RKO (cell line): ENCODE measurements around the gene COL4A3.

Experiments used
- DNase-seq: peaks from one replicate; pipeline ENCODE4 v3.0.0-alpha.2; 2016; ENCODE audit warnings: low spot score

The COL4A3 gene

DNA sequence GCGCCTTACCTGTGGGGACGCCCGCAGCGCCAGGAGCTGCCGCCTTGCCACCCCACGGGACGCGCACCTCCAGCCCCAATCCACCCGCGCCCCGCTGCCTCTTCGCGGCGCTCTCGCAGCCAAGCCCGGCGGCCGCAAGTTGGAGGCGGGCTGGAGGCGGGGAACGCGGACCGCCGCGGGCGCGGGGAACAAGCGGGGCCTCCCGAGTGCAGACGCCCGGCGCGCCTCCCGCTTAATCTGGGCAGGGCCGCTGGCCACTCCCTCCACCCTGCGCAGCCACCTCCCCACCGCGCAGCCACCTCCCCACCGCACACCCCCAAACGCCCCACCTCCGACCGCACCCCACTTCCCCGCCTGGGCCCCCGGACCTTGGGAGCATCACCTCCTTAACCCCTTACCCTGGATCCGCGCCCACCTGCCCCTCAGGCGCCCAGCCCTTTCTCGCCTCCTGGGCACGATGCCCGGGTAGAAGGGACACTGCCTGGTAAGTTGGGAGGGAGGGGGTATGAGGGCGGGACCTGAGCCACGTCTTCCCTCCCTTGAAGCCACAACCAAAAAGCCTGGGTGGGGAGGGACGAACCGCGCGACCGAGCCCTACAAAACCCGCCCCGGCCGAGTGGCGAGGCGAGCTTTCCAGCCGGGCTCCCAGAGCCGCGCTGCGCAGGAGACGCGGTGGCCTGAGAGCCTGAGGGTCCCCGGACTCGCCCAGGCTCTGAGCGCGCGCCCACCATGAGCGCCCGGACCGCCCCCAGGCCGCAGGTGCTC is at the start of gene COL4A3, which contains the start of gene COL4A4:
COL4A3 (plus strand) TSS at position 627 of the 765 bp plus-strand sequence; CDS start at position 730, 103 bp downstream.
COL4A4 (minus strand) TSS at position 208 of the 765 bp plus-strand sequence. CDS start 16,722 bp downstream, outside the sequence.
- DNase-seq, result no peak

DNA sequence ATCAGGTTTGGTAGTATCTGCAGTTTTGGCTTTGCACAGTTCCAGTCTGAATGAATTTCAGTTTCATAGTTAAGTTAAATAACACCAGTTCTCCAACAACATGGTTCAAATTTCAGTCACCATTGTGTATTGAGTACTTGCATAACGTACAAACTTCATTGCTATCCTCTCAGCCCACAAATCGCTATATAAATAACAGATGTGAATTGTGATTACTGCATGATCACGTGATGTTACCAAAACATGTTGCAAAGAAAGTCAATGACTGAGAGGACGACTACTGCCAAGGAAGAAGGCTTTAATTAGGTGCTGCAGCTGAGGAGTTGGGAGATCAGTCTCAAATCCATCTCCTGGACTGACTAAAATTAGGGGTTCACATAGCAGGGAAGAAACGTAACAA is 48.7 kb upstream of the COL4A3 start:
- no peak for DNase-seq

DNA sequence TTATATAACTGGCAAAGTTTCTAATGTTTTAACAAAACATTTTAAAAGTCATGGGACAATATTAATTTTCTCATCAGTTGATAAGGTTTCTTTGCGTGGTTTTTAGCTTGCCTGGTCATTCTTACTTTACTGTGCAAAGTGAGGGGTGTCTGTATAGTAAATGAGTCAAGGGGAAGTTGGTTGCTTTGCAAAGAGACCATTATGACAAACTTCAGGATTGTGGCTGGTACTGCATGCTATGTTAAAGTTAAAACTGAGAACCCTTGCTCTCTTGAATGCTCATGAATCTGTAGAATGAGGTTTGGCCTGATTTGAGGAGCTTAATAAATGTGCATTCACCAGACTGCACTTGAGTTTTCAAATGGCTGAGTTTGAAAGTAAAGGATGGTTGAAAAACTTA is 47.4 kb upstream of the COL4A3 start:
- no peak for DNase-seq

DNA sequence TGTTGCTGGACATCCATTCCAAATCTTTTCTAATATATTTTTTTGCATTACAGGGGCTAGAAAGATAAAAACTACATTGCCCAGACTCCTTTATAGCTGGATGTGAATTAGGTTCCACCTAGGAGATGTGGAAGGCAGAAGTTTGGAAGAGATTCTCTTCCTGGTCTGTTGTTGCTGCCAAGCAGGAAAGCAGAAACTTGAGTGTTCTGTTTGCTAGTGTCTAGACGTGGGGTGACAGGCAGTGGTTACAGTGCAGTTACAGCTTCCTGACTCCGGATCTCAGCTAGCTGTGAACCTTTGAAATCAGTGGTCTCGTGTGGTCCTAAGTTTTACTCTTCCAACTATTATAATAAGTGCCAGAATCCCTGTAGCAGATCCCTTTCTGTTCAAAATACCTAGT is 46.6 kb upstream of the COL4A3 start:
- DNase-seq, result no peak

DNA sequence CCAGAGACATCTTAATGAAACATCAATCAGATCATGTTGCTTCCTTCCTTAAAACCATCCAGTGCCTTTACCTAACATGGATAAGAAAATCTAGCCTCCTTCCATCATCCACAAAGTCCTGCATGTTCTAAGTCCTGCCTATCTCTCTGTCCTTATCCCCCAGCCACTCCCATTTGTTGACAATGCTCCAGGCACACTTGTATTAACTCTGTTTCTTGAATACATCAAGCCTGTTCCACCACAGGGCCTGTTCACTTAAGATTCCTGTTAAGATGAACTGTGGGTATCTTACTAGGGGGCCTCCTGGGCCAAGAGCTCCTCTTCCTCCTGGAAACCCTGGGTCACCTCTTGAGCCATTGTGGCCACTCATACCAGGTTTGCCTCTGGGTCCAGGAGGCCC is 46.1 kb upstream of the COL4A3 start:
- DNase-seq, result no peak

DNA sequence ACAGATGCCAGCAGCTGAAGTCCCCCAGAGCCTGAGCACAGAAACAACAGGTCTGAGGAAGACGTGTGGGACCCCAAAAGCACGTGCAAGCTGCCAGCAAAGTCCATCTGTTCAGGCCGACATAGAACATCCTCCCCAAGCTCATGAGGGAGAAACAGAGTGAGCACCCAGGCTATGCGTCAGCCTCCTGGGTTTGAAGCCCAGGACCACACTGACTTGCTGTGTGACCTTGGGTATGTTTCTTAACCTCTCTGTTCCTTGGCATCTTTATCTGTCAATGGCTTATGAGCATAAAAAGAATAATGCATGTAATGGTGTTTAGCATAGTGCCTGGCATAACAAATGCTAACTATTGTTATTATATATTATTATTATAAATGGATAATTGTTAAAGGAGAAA is 40.7 kb upstream of the COL4A3 start:
- no peak for DNase-seq

DNA sequence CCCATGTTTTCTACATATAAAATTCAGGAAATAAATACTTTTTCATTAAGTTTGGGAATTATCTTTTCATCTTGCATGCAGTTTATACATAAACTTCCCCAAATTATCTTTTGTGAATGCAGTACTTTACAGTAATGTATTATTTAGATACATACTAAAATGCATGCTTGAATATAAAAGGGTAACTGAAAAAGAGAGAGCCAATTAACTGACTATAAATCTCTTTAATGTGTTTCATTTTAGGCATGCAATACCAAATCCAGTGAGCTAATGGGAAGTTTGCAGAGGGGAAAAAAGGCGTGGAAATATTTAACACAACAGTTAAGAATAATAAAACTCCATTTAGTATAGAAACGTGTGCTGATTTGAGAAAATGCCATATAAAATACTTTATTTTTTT is 39.6 kb upstream of the COL4A3 start:
- no peak for DNase-seq

DNA sequence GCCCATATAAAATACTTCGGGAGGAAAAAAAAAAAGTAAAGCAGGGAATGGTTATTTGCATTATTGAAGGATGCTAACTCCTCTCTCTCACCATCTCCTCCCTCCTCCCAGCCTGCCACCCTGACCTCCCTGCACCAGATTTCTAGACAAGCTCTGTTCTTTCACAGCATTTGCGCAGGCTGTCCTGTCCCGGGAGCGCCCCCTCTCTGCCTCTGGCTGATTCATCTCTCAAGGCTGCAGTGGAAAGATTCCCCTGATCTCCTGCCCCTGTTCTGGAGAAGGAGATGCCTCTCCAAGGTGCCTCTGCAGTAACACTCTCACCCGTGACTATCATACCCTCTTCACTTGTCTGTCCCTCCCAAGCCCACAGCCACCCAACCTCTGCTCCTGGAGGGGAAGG is 38.9 kb upstream of the COL4A3 start:
- DNase-seq, result no peak

DNA sequence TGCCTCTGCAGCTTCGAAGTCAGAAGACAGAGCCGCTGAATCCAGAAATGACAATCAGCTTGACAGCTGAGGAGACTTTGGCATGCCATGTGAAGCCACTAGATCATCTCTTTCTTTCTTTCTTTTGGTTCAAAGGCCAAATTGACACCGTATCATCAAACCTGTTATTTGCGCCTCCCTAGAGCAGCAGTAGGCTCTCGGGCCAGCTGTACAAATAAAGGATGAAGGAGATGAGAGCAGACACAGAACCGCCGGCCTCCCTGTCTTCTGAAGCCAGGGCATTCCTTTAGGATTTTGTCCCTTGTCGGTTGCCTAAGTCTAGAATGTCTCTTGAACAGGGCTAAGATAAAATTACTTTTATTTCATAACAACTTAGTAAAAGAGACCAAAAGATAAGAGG is 37.2 kb upstream of the COL4A3 start:
- no peak for DNase-seq

DNA sequence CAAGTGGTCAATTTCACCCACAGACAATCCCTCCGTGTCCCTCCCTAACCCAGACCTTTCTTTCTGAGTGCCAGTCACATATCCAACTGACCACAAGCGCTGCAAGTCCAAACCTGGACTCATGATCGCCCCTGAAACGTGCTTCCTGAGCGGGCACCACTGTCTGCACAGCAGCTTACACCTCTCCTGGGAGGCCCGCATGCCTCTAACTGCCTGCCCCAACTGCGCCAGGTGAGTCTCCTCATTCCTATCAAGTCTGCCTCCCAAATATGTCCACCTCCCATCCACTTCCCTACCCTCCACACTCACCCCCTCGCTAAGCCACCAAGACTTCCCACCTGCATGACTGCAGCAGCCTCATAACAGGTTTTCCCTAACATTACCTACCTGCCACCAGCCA is 33.8 kb upstream of the COL4A3 start:
- DNase-seq, result no peak

DNA sequence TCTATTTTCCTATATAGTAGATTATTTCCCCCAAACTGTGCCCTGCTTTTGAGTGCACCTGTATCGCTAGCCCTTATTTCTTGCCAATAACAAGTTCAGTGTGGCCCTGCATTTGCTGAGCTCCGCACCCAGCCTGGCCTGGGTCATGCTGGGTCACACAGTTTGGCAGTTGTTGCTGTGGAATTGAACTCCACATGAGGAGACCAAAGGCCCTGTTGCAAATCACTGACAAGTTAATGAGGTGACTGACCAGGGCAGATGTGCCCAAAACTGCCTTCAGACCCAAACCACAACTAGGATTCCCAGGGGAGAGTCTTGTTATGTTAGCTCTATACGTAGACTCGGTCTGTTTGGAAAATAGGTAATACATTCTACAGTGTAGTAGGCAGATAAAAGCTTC is 31.4 kb upstream of the COL4A3 start:
- DNase-seq, result no peak

DNA sequence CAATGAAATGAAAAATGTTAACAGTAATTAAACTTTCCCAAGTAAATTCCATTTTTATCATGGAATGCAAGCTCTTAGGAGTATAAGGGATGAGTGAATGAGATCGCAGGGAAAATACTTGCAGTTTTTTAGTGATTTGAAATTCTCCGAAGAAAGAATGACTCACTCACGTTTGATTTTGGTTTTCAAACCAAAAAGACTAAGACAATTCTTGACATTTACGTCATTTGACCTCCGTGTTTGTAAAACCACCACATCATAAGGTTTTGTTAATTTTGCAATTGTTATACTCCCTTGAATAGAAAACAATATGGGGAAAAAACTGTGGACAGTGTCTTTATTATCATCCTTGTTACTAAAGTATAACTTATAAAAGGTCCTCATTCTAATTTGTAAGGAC is 29.8 kb upstream of the COL4A3 start:
- DNase-seq, result no peak

DNA sequence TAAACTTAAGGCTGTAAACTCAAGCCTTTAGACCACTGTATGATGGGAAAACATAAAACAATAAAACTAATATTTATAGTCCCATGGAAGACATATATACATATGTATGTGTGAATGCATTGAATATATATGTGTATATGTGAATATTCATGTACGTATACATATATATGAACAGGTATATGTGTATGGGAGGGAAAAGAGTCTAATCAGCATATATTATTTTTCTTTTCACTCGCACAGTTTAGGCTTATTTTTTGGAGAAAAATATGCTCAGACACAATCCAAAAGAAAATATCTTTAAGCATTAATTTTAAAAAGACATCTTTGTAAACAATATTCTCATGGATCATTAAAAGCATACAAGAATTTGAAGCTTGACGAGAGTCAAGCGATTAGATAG is 23.1 kb upstream of the COL4A3 start:
- no peak for DNase-seq

DNA sequence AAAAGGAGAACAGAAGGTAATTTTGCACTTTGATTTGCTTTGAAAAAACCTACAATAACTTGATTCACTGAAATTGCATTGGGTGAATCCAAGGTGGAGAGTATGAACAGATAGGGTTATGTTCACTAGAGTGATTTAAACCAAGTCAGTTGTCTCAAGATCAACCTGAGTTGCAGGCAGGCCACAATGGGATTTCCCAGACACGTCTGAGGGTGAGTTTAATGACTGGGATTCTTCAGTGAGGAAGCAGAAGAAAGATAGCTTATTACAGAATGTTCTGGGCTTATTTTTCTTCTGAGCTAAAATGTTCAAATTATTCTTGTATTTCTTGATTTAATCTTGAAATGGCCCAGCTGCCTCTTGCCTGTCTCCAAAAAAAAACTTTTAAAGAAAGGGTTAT is 20.5 kb upstream of the COL4A3 start:
- DNase-seq, result no peak

DNA sequence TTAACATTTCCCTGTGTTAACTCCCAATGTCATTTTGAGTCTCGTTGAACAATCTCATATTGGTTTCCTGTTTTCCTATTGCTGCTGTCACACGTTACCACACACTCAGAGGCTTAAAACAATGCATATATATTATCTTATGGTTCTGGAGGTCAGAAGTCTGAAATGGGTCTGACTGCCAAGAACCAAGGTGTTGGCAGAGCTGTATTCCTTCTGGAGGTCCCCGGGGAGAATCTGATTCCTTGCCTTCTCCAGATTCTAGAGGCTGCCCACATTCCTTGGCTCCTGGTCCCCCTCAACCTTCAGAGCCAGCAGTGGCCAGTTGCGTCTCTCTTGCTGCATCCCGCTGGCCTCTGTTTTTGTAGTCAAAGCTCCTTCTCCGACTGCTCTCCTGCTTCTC is 18.0 kb upstream of the COL4A3 start:
- DNase-seq, result no peak

DNA sequence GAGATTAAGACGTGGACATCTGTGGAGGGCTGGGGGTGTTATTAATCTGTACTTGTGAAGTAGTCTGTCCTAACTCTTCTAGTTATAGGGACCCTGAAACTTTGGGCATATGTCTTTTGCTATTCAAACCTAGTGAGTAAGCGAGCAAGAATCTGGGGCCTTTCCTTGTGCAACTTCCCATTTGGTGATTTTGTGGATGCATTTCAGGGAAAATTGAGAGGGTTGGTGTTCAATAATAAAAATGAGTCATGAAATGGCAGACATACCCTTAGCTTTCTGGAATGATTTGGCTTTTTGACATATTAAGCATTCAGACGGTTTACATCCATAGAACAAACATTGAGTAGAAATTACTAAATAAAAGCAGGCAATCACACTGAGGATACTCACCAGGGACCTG is 17.4 kb upstream of the COL4A3 start:
- DNase-seq, result no peak

DNA sequence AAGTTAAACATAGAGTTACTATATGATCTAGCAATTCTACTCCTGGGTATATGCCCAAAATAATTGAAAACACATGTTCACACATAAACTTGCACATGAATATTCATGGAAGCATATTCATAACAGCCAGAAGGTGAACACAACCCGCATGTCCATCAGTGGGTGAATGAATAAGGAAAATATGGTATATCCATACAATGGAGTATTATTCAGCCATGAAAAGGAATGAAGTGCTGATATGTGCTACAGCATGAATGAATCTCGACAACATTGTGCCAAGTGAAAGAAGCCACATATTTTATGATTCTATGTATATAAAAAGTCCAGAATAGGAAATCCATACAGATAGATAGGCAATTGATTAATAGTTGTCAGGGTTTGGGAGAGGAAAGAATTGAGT is 16.3 kb upstream of the COL4A3 start:
- no peak for DNase-seq

DNA sequence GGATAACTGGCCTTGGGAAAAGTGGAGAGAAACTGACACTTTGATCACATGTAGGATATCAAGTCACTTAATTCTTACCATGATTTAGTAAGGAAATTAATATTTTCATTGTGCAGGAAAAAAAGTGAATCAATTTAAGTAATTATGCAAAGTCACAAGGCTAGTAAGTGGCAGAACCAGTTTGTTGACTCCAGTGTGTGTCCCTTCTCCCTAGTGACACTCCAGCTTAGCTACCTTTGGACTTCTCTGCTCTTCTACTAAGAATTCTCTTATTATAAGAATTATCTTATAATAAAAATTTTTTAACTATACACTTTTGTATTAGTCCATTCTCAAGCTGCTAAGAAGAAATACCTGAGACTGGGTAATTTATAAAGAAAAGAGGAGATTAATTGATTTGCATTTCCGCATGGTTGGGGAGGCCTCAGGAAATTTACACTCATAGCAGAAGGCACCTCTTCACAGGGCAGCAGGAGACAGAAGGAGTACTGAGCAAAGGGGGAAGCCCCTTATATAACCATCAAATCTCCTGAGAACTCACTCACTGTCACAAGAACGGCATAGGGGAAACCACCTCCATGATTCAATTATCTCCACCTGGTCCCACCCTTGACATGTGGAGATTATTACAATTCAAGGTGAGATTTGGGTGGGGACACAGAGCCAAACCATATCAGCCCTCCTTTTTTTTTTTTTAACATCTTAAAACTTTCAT is 14.0 kb upstream of the COL4A3 start:
- DNase-seq, result no peak

DNA sequence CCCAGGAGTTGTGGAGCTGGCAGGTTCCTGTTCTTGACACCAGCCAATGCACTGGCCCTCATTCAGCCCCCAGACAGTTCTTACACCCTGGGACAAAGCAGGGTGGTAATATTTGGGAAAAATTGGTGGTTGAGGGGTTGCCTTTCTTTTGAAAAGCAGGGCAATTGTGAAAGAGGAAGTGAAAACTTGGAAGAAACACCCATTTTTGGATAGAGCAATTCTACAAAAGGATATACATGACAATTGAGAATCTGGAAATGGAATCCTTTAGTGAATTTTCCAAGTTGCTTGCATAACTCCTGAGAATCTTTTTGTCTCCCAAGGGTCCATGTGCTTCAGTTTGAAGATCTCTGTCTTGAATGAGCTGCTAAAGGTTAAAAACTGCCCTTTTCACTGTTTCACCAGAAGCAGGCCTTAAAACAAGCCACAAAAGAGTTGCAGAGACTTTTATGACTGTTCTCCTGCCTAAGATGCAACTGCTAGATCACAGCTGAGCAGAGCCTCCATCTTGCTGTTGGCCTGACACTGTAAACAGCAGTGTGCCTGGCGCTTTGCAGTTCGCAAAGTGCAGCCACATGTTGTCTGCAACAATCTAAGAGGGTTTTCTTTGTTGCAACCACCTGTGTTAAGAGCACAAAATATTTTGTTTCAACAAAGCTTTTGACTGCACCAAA is 12.2 kb upstream of the COL4A3 start:
- no peak for DNase-seq

DNA sequence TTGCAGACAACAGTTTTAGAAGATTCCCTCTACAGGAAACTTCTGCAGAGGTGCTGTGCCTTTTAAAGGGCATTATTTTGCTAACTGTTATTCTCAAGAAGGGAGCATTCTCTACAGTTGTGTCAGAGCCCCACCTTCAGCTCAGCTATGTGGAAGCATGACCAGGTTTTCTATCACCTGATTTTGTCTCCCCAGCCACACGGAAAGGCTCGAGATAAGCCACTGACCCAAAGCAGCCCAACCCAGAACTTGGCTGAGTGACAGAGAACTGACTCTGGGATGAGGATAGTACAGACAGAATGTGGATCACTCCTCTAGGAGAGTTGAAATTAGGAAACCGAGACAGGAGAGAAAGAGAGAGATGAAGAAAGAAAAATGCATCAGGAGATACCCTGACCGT is 11.1 kb upstream of the COL4A3 start:
- DNase-seq, result no peak

DNA sequence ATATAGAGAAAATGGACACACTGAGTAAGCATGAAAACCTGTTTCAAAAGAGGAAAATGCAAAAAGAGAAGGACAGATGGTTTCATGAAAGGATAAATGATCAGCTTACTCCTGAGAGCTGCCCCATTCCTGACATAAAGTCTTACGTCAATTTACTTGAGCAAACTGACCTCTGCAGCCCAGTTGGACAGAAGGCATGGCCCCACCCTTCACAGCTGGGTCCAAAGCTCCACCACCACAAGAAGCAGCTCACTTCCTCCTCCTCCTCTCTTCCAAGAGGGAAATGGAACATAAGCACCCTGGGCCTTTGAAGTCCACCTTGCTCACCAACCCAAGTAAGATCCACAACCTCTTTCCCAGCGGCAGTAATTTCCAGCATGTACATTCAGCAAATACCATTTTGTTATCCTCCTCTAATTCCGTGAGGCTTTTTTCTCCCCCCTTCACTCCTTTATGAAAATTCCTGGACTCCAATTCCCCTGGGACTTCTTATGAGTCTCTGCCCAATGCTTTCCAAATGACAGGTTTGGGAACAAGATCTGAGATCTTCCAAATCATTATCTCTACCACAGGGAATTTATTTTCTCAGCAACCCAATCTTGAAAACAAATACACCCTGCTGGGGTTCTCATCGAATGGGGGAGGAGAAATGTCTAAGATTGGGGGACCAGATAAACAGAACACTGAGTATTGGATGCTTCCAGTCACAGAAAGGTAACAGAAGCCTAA is 10.5 kb upstream of the COL4A3 start:
- no peak for DNase-seq

DNA sequence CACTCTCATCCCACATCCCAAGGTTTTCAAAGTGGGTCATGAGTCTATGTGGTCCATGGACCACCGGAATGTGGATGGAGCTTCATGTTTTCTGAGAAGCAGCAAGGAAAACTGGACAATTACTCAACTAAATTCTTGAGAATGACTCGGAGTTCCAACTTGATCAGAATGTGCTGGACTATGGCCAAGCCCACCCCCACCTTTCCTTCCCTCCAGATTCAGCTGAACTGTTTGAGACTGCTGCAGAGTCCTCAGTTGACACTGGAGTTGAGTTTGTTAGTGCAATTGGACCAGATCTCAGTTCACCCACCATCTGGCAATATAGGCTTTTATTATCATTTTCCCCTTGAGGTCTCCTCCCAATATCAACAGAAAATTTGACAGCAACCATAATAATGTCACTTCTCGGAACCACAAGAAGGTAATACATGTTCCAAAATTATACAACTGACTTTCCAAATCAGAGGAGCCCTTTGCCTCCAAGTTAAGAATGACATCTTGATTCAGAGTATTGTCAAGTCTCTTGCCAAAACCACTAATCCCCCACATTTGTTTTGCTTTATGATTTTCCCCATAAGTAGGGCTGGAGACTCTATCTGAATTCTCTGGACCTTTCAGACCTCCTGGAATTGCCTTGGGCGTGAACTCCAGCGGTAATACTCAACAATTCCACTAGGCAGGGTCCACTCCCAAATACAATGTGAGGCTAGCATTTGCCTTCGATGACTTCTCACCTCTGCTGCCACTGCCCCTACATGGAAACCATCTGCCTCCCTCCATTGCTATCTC is 9.2 kb upstream of the COL4A3 start:
- DNase-seq, result no peak
